ENCODE results near the gene ALDH1A1. TPM values are rescaled to one million over a fixed set of nuclear protein-coding genes. Genes with fewer than 3 reads are reported as not detected.

Gene ALDH1A1
- total RNA-seq, 2 donors from 2014 or later = 0.16 to 0.82 TPM

DNA sequence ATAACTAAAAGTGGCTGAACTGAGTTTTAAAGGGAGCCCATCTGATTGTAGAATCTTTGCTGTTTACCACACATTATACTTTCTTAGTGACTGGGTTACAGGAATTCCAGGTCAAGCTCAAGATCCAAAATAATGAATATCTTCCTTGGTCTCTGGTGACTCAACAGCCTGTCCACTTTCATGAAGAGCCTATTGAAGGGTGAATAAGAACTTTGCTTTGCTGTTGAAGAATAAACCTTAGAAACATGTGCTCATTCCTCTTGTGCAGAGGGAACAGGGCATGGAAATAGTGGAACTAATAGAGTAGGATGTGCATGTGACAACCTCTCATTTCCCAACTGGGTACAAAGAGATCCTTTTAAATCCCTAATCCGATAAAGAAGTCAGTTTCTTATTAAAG, 21.4 kb downstream of the ALDH1A1 start:
- H3K36me3 Mint-ChIP-seq (ENCODE audit: low read depth) = no peaks in the 10 kb centered on the region
- H3K27me3 Mint-ChIP-seq = peaks cover 10% of the 10 kb centered on the region
- H3K4me1 Mint-ChIP-seq = no peaks in the 10 kb centered on the region
- H3K27ac Mint-ChIP-seq = no peak overlapping the region
- ATAC-seq (no peak), DNase-seq (no peak)
- no peaks in the 10 kb centered on the region for H3K9me3 ChIP-seq (ENCODE audit: control insufficient read depth, low read length, poor library complexity, severe bottlenecking)
- no peak overlapping the region for H3K4me3 Mint-ChIP-seq

GRCh38 chr9:72930828-72931227, 22.0 kb downstream of the ALDH1A1 start:
- no peak overlapping the region for H3K4me3 Mint-ChIP-seq
- DNase-seq (no peak), ATAC-seq (no peak)
- H3K9me3 ChIP-seq (ENCODE audit: control insufficient read depth, low read length, poor library complexity, severe bottlenecking) = no peaks in the 10 kb centered on the region
- H3K27ac Mint-ChIP-seq = no peak overlapping the region
- H3K4me1 Mint-ChIP-seq = no peaks in the 10 kb centered on the region
- H3K27me3 Mint-ChIP-seq = peaks cover 10% of the 10 kb centered on the region
- no peaks in the 10 kb centered on the region for H3K36me3 Mint-ChIP-seq (ENCODE audit: low read depth)

DNA sequence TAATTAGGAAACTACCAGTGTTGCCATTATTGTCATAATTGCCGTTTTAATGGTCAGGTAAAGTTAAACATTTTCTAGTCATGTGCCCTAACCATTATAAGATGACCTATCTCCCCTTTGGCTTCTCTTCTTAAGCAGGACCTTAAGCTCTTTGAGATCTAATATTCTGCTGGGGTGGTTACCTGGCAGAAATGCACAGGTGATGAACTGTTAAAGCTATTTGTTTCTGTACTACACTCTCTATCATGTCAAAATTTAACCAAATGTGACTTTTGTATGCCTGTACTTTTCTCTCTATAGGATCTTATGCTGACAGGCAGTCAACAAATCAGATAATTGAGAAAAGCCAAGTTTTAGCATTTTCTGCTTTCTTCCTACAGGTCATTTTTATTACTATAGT, 23.3 kb downstream of the ALDH1A1 start:
- Mint-ChIP-seq H3K27ac (no peak overlapping the region), H3K27me3 (peaks cover 10% of the 10 kb centered on the region), H3K4me3 (no peak overlapping the region), H3K36me3 (ENCODE audit: low read depth) (no peaks in the 10 kb centered on the region), H3K4me1 (no peaks in the 10 kb centered on the region)
- no peak for DNase-seq
- no peaks in the 10 kb centered on the region for H3K9me3 ChIP-seq (ENCODE audit: control insufficient read depth, low read length, poor library complexity, severe bottlenecking)
- no peak for ATAC-seq

DNA sequence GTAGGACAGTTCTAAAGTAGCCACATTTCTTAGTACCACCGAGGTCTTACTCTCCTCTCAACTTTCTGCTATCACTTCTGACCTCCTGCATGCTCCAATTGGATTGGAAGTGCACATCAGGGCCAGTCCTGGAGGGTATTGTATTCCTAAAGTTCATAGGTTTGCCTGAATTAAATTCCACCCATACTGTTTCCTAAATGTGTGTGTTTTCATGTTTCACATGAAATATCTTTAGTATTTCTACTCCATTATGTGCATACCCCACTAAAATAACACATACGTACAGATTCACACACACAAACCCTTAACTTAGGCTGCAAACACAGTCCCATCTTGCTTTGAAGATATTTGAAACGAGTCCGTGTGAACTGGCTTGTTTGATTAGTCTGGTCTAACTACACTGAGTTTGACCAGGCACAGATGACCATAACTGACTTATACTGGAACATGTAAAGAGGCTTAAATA, 24.8 kb downstream of the ALDH1A1 start:
- ATAC-seq (no peak), DNase-seq (no peak)
- H3K9me3 ChIP-seq (ENCODE audit: control insufficient read depth, low read length, poor library complexity, severe bottlenecking) = no peaks in the 10 kb centered on the region
- H3K4me1 Mint-ChIP-seq = no peaks in the 10 kb centered on the region
- no peak overlapping the region for H3K27ac Mint-ChIP-seq
- H3K4me3 Mint-ChIP-seq = no peak overlapping the region
- H3K36me3 Mint-ChIP-seq (ENCODE audit: low read depth) = no peaks in the 10 kb centered on the region
- peaks cover 10% of the 10 kb centered on the region for H3K27me3 Mint-ChIP-seq

DNA sequence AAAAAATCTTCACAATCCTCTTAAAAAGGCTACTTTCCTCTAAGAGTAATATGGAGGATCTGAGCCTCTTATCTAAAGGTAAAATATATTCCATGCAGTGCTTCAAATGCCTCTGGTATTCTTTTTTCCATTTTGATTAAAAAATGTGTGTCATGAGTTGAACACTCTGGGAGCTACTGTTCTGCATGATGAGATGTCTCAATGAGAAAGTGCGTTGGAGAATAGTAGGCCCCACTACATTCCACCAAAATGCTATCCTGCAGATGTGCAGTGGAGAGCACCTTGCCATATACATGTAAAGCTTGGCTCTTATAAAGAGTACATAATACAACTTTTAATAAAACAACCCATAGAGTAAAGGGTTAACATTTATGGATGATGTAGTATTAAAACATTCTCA, 26.3 kb downstream of the ALDH1A1 start:
- no peaks in the 10 kb centered on the region for H3K4me1 Mint-ChIP-seq
- DNase-seq (no peak), ATAC-seq (no peak)
- no peak overlapping the region for H3K4me3 Mint-ChIP-seq
- no peaks in the 10 kb centered on the region for H3K36me3 Mint-ChIP-seq (ENCODE audit: low read depth)
- H3K27me3 Mint-ChIP-seq = peaks cover 11% of the 10 kb centered on the region
- H3K27ac Mint-ChIP-seq = no peak overlapping the region
- H3K9me3 ChIP-seq (ENCODE audit: control insufficient read depth, low read length, poor library complexity, severe bottlenecking) = no peaks in the 10 kb centered on the region

GRCh38 chr9:72925891-72926290, 27.0 kb downstream of the ALDH1A1 start:
- no peak for ATAC-seq
- no peaks in the 10 kb centered on the region for H3K9me3 ChIP-seq (ENCODE audit: control insufficient read depth, low read length, poor library complexity, severe bottlenecking)
- no peak overlapping the region for H3K27ac Mint-ChIP-seq
- no peak for DNase-seq
- no peak overlapping the region for H3K4me3 Mint-ChIP-seq
- H3K4me1 Mint-ChIP-seq = no peaks in the 10 kb centered on the region
- peaks cover 9% of the 10 kb centered on the region for H3K27me3 Mint-ChIP-seq
- no peaks in the 10 kb centered on the region for H3K36me3 Mint-ChIP-seq (ENCODE audit: low read depth)

DNA sequence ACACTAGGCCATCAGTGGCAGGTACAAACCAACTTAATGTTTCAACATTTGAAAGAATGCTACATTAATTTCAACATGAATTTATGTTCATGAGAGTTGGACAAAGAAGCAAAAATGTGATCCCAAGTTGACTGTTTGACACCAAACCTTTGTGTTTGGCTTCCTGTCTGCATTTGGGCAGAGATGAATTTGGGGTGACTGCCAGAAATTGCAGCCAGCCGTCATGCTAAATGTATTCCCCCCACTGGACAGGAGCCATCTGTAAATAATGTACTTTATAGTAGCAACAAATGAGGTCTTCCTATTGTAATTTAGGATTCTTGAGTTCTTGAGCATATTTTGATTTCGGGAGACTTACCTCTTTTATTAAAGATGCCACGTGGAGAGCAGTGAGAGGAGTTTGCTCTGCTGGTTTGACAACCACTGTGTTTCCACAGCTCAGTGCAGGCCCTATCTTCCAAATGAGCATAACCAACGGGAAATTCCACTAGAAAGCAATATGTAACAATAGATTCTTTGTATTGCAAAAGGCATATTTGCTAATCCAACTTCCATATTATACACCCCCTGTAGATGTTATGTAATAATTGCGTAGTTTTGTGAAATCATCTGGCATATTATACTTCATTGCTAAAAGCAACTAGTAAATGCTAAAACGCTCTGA, 27.6 kb downstream of the ALDH1A1 start:
- Mint-ChIP-seq H3K27ac (no peak overlapping the region), H3K4me3 (no peak overlapping the region), H3K36me3 (ENCODE audit: low read depth) (no peaks in the 10 kb centered on the region), H3K4me1 (no peaks in the 10 kb centered on the region), H3K27me3 (peaks cover 9% of the 10 kb centered on the region)
- no peaks in the 10 kb centered on the region for H3K9me3 ChIP-seq (ENCODE audit: control insufficient read depth, low read length, poor library complexity, severe bottlenecking)
- no peak for ATAC-seq
- no peak for DNase-seq

- H3K27me3 Mint-ChIP-seq = peaks cover 13% of the 10 kb centered on the region
- no peak for ATAC-seq
- no peaks in the 10 kb centered on the region for H3K36me3 Mint-ChIP-seq (ENCODE audit: low read depth)
- DNase-seq = no peak
- no peak overlapping the region for H3K27ac Mint-ChIP-seq
- no peaks in the 10 kb centered on the region for H3K4me1 Mint-ChIP-seq
- H3K9me3 ChIP-seq (ENCODE audit: control insufficient read depth, low read length, poor library complexity, severe bottlenecking) = no peaks in the 10 kb centered on the region
- H3K4me3 Mint-ChIP-seq = no peak overlapping the region
These were observed 28.6 kb downstream of the ALDH1A1 start for GRCh38 chr9:72924154-72924790.

GRCh38 chr9:72923077-72923476, 29.8 kb downstream of the ALDH1A1 start:
- no peak for ATAC-seq
- no peaks in the 10 kb centered on the region for H3K9me3 ChIP-seq (ENCODE audit: control insufficient read depth, low read length, poor library complexity, severe bottlenecking)
- no peak for DNase-seq
- H3K27me3 Mint-ChIP-seq = peaks cover 20% of the 10 kb centered on the region
- no peak overlapping the region for H3K27ac Mint-ChIP-seq
- no peaks in the 10 kb centered on the region for H3K36me3 Mint-ChIP-seq (ENCODE audit: low read depth)
- H3K4me1 Mint-ChIP-seq = no peaks in the 10 kb centered on the region
- H3K4me3 Mint-ChIP-seq = no peak overlapping the region

- Mint-ChIP-seq H3K4me1 (no peaks in the 10 kb centered on the region), H3K27me3 (peaks cover 20% of the 10 kb centered on the region), H3K27ac (no peak overlapping the region), H3K36me3 (ENCODE audit: low read depth) (no peaks in the 10 kb centered on the region), H3K4me3 (no peak overlapping the region)
- no peaks in the 10 kb centered on the region for H3K9me3 ChIP-seq (ENCODE audit: control insufficient read depth, low read length, poor library complexity, severe bottlenecking)
- ATAC-seq (no peak), DNase-seq (no peak)
These were observed 30.8 kb downstream of the ALDH1A1 start for GRCh38 chr9:72921888-72922654.

DNA sequence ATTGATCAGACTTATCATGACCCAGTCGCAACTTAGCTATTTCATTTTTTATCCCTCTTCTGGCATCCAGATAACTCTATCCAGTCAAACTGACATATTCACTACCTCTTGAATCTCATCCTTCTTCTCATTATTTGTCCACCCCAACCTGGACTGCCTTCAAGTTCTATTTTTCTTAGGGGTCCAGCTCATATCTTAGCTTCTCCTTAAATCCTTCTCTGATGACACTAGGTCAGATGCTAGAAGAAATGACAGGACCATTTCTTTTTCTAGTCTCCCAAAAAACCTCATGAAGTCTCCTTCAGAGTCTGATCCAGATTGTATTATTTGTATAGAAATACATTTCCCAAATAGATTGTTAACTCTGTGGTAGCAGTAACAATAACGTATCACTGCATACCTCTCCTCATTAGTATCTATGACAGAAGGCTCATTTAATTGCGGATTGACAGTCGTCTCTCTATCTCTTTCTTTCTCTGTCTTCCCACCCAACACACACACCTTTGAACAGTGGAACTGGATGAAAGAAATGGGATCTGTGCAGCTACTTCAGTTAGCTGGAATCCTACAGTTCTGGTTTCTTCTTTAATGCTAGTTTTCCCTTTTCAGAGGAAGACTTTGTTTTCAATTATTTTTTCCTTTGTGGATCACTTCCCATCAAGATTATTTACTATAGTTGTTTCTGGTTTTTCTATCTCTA, 33.5 kb downstream of the ALDH1A1 start:
- Mint-ChIP-seq H3K4me1 (peaks cover 5% of the 10 kb centered on the region), H3K4me3 (no peak overlapping the region), H3K27ac (no peak overlapping the region), H3K27me3 (peaks cover 20% of the 10 kb centered on the region), H3K36me3 (ENCODE audit: low read depth) (no peaks in the 10 kb centered on the region)
- ATAC-seq (no peak), DNase-seq (no peak)
- H3K9me3 ChIP-seq (ENCODE audit: control insufficient read depth, low read length, poor library complexity, severe bottlenecking) = no peaks in the 10 kb centered on the region

GRCh38 chr9:72917892-72918509, 34.9 kb downstream of the ALDH1A1 start:
- H3K27me3 Mint-ChIP-seq = peaks cover 20% of the 10 kb centered on the region
- peaks cover 5% of the 10 kb centered on the region for H3K4me1 Mint-ChIP-seq
- no peak overlapping the region for H3K27ac Mint-ChIP-seq
- no peaks in the 10 kb centered on the region for H3K36me3 Mint-ChIP-seq (ENCODE audit: low read depth)
- H3K4me3 Mint-ChIP-seq = no peak overlapping the region
- ATAC-seq (no peak), DNase-seq (no peak)
- H3K9me3 ChIP-seq (ENCODE audit: control insufficient read depth, low read length, poor library complexity, severe bottlenecking) = no peaks in the 10 kb centered on the region

DNA sequence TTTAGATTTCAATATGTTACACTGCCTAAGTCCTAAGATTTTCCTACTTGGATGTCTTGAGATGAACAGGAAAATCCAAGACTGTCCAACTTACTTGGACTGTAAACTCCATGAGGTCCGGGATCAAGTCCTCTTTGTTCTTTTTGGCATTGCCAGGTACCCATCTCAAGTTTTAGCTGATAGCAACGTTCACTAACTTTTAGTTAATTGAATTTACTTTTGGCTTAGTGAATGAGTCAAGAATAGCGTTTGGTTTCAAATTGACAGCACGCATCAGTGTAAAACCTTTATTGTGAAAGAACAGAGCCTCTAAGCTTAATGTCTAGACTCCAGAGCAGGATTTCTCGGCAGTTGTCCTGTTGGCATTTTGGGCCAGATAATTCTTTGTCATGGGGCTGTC, 37.2 kb downstream of the ALDH1A1 start:
- no peaks in the 10 kb centered on the region for H3K9me3 ChIP-seq (ENCODE audit: control insufficient read depth, low read length, poor library complexity, severe bottlenecking)
- Mint-ChIP-seq H3K27ac (no peak overlapping the region), H3K27me3 (peaks cover 18% of the 10 kb centered on the region), H3K36me3 (ENCODE audit: low read depth) (no peaks in the 10 kb centered on the region), H3K4me3 (no peak overlapping the region), H3K4me1 (peaks cover 5% of the 10 kb centered on the region)
- ATAC-seq = no peak
- no peak for DNase-seq
